Naive thymus-derived CD8-positive, alpha-beta T cell (primary cell): Measurements from ENCODE around the gene KCNK4. TPM values are rescaled to one million over a fixed set of nuclear protein-coding genes. Genes with fewer than 3 reads are reported as not detected.
A peak's percentile ranks its signal among the peaks of the same experiment; 100 is the strongest.
"Not testable (repeated sequence)": the region's sequence is repeated elsewhere in the genome, so short reads cannot be mapped to it uniquely, and the experiment has no call there.

Experiments
- ATAC-seq, 2 donors: fragments of 150-1000 bp; cut with Tn5 transposase in 1 of 2; sonication (Bioruptor Pico), chemical (Tn5 transposase) in 1 of 2; 1 replicate in 1 of 2; 2 replicates in 1 of 2; pipeline ENCODE4 v1.10.0; 2021; ENCODE audit warnings: mild to moderate bottlenecking in 2 of 2, moderate library complexity in 2 of 2
- POLR2A ChIA-PET: fragments of 350-600 bp; sonication (Branson Sonifier 250); formaldehyde crosslinking; loops from one replicate; lab custom pipeline; 2021; ENCODE audit warnings: antibody characterized with exemption; lab: Charles Lee
- DNase-seq, 10 donors: peaks; one replicate each; pipeline versions ENCODE4 v3.0.0 to v3.0.0-alpha.2; 2020 to 2022
- H3K27ac Mint-ChIP-seq, 10 donors: one replicate each; pipeline ENCODE4 v1.8.0; 2020 to 2022; ENCODE audit warnings: mild to moderate bottlenecking in 10 of 10, mixed read lengths in 10 of 10, moderate library complexity in 4 of 10, inconsistent platforms in 1 of 10
- H3K27me3 Mint-ChIP-seq, 5 donors: one replicate each; pipeline ENCODE4 v1.8.0; 2021 to 2022; ENCODE audit warnings: mixed read lengths in 5 of 5
- H3K36me3 Mint-ChIP-seq, 3 donors: one replicate each; pipeline ENCODE4 v1.8.0; 2020 to 2022; ENCODE audit warnings: mixed read lengths in 3 of 3, mild to moderate bottlenecking in 2 of 3, inconsistent platforms in 1 of 3
- H3K4me1 Mint-ChIP-seq, 4 donors: one replicate each; pipeline ENCODE4 v1.8.0; 2021 to 2022; ENCODE audit warnings: mixed read lengths in 4 of 4
- H3K4me3 Mint-ChIP-seq, 10 donors: one replicate each; pipeline ENCODE4 v1.8.0; 2020 to 2022; ENCODE audit warnings: mild to moderate bottlenecking in 10 of 10, mixed read lengths in 10 of 10, moderate library complexity in 6 of 10, inconsistent platforms in 1 of 10
- H3K9me3 Mint-ChIP-seq, 9 donors: one replicate each; pipeline ENCODE4 v1.8.0; 2020 to 2022; ENCODE audit warnings: mixed read lengths in 9 of 9, mild to moderate bottlenecking in 3 of 9, inconsistent platforms in 1 of 9, moderate library complexity in 1 of 9
- polyA plus RNA-seq, 3 donors: library from polyadenylated mRNA; unstranded; fragments of 300-500 nt; fragmentation: Illumina TruSeq; gene quantifications; one replicate each; pipeline ENCODE4 v1.2.3, GENCODE V29; 2021
- total RNA-seq, 8 experiments: library from RNA in 2 of 8; stranded (reverse) in 2 of 8; gene quantifications; one replicate each; pipeline ENCODE4 v1.2.3 and lab custom pipeline; 2021 to 2026

KCNK4 gene
- total RNA-seq (not detected), polyA plus RNA-seq (not detected), total RNA-seq (lab: John Stamatoyannopoulos, UW) (0 to 0.22 (median 0.08) reads per million in 6 experiments)

- H3K4me3 Mint-ChIP-seq: peak within 1 kb of the TSS; percentile 48 to 83 (median 74)
Measured at GRCh38 chr11:64291262-64291751, at the start of gene KCNK4. KCNK4 (plus strand) TSS chr11:64291302; CDS start chr11:64293019, 1,717 bp downstream.

GRCh38 chr11:64241491-64242374, 49.4 kb upstream of the KCNK4 start:
- peaks cover 0 to 15% (median 0%) of the 10 kb centered on the region in 3 donors for H3K36me3 Mint-ChIP-seq
- no peaks in the 10 kb centered on the region for H3K9me3 Mint-ChIP-seq
- H3K27ac Mint-ChIP-seq: peak overlapping the region; percentile 96 to 100 (median 99)
- peaks cover 16 to 48% (median 43%) of the 10 kb centered on the region in 4 donors for H3K4me1 Mint-ChIP-seq
- DNase-seq (peak in 4 of 10 donors; percentile 99 to 100 (median 99)), ATAC-seq (peak; percentile 4 to 13)
- no peaks in the 10 kb centered on the region for H3K27me3 Mint-ChIP-seq
- H3K4me3 Mint-ChIP-seq: peak overlapping the region; percentile 86 to 96 (median 93)
- POLR2A ChIA-PET: interaction anchor here (0.6 to 13.8 kb wide), 17 partner anchors 8 to 1488 kb away, joined by 3 to 176 read pairs (median 11); partner anchors contain the start of genes BAD, CATSPERZ, DNAJC4 and ESRRA

More at GRCh38 chr11:64291262-64291751, at the start of gene KCNK4:
- Mint-ChIP-seq H3K9me3 (no peaks in the 10 kb centered on the region), H3K27ac (peak within 1 kb of the TSS in 3 of 10 donors; percentile 47 to 83 (median 66)), H3K4me1 (peaks cover 5 to 20% (median 16%) of the 10 kb centered on the region in 4 donors), H3K27me3 (peaks cover 17 to 51% (median 34%) of the 10 kb centered on the region in 5 donors), H3K36me3 (no peaks in the 10 kb centered on the region)
- POLR2A ChIA-PET: interaction anchor here (9.9 kb wide), 1 partner anchor 21 kb away, joined by 140 read pairs; no protein-coding TSS in a partner anchor
- DNase-seq (no peak), ATAC-seq (no peak)

GRCh38 chr11:64243236-64243854, 47.8 kb upstream of the KCNK4 start:
- H3K36me3 Mint-ChIP-seq: peaks cover 0 to 3% (median 0%) of the 10 kb centered on the region in 3 donors
- H3K4me1 Mint-ChIP-seq: peaks cover 19 to 56% (median 52%) of the 10 kb centered on the region in 4 donors
- DNase-seq: no peak
- POLR2A ChIA-PET: interaction anchor here (0.7 to 13.8 kb wide), 15 partner anchors 8 to 1402 kb away, joined by 3 to 176 read pairs (median 11); partner anchors contain the start of genes BAD, CATSPERZ, DNAJC4 and ESRRA
- ATAC-seq: no peak
- H3K27ac Mint-ChIP-seq: peak overlapping the region in 8 of 10 donors; percentile 12 to 86 (median 64)
- peak overlapping the region; percentile 42 to 96 (median 63) for H3K4me3 Mint-ChIP-seq
- H3K9me3 Mint-ChIP-seq: no peaks in the 10 kb centered on the region
- no peaks in the 10 kb centered on the region for H3K27me3 Mint-ChIP-seq

GRCh38 chr11:64244107-64244506, 47.0 kb upstream of the KCNK4 start:
- Mint-ChIP-seq H3K27ac (peak overlapping the region in 9 of 10 donors; percentile 11 to 86 (median 52)), H3K4me1 (peaks cover 19 to 54% (median 50%) of the 10 kb centered on the region in 4 donors), H3K9me3 (no peaks in the 10 kb centered on the region), H3K36me3 (peaks cover 0 to 2% (median 0%) of the 10 kb centered on the region in 3 donors), H3K4me3 (peak overlapping the region in 7 of 10 donors; percentile 18 to 96 (median 62)), H3K27me3 (no peaks in the 10 kb centered on the region)
- ATAC-seq (no peak), DNase-seq (no peak)
- POLR2A ChIA-PET: interaction anchor here (0.9 to 13.8 kb wide), 15 partner anchors 8 to 1403 kb away, joined by 3 to 176 read pairs (median 17); partner anchors contain the start of genes BAD, CATSPERZ, DNAJC4 and ESRRA

- H3K36me3 Mint-ChIP-seq: peaks cover 0 to 2% (median 0%) of the 10 kb centered on the region in 3 donors
- peak overlapping the region in 7 of 10 donors; percentile 27 to 93 (median 80) for H3K27ac Mint-ChIP-seq
- DNase-seq (no peak), ATAC-seq (no peak)
- POLR2A ChIA-PET: interaction anchor here (0.6 to 13.8 kb wide), 17 partner anchors 9 to 693 kb away, joined by 3 to 176 read pairs (median 6); partner anchors contain the start of genes BAD, DNAJC4, FERMT3 and GPR137
- peaks cover 19 to 52% (median 50%) of the 10 kb centered on the region in 4 donors for H3K4me1 Mint-ChIP-seq
- H3K9me3 Mint-ChIP-seq: no peaks in the 10 kb centered on the region
- no peaks in the 10 kb centered on the region for H3K27me3 Mint-ChIP-seq
- peak overlapping the region; percentile 44 to 92 (median 86) for H3K4me3 Mint-ChIP-seq
Measured at GRCh38 chr11:64244966-64245365, 46.1 kb upstream of the KCNK4 start.

- ATAC-seq: no peak
- peak in 1 of 10 donors; percentile 52 for DNase-seq
- peak overlapping the region in 9 of 10 donors; percentile 57 to 93 (median 80) for H3K27ac Mint-ChIP-seq
- POLR2A ChIA-PET: interaction anchor here (0.6 to 13.8 kb wide), 16 partner anchors 9 to 694 kb away, joined by 3 to 176 read pairs (median 6); partner anchors contain the start of genes BAD, DNAJC4, FERMT3 and GPR137
- H3K4me1 Mint-ChIP-seq: peaks cover 18 to 49% (median 47%) of the 10 kb centered on the region in 4 donors
- peaks cover 0 to 2% (median 0%) of the 10 kb centered on the region in 3 donors for H3K36me3 Mint-ChIP-seq
- peak overlapping the region; percentile 79 to 92 (median 88) for H3K4me3 Mint-ChIP-seq
- no peaks in the 10 kb centered on the region for H3K27me3 Mint-ChIP-seq
- H3K9me3 Mint-ChIP-seq: no peaks in the 10 kb centered on the region
Measured at GRCh38 chr11:64245401-64245796, 45.7 kb upstream of the KCNK4 start.

- Mint-ChIP-seq H3K36me3 (peaks cover 0 to 2% (median 0%) of the 10 kb centered on the region in 3 donors), H3K27me3 (no peaks in the 10 kb centered on the region), H3K4me1 (peaks cover 16 to 49% (median 46%) of the 10 kb centered on the region in 4 donors), H3K9me3 (no peaks in the 10 kb centered on the region), H3K4me3 (peak overlapping the region; percentile 79 to 92 (median 88)), H3K27ac (peak overlapping the region in 9 of 10 donors; percentile 28 to 93 (median 83))
- POLR2A ChIA-PET: interaction anchor here (0.7 to 13.8 kb wide), 20 partner anchors 8 to 1519 kb away, joined by 3 to 176 read pairs (median 4); partner anchors contain the start of genes BAD, COX8A, DNAJC4 and ESRRA
- peak in 1 of 2 donors; percentile 0 for ATAC-seq
- peak in 8 of 10 donors; percentile 27 to 76 (median 44) for DNase-seq
Measured at GRCh38 chr11:64245797-64246620, 45.1 kb upstream of the KCNK4 start.

GRCh38 chr11:64246621-64246870, 44.6 kb upstream of the KCNK4 start:
- Mint-ChIP-seq H3K27ac (peak overlapping the region in 2 of 10 donors; percentile 73 to 89), H3K4me1 (peaks cover 14 to 49% (median 45%) of the 10 kb centered on the region in 4 donors), H3K4me3 (peak overlapping the region in 9 of 10 donors; percentile 78 to 92 (median 88))
- POLR2A ChIA-PET: interaction anchor here (0.7 to 13.8 kb wide), 14 partner anchors 13 to 1520 kb away, joined by 3 to 176 read pairs (median 8); partner anchors contain the start of genes BAD, COX8A, DNAJC4 and ESRRA
- DNase-seq: peak in 2 of 10 donors; percentile 35 to 36
- H3K27me3 Mint-ChIP-seq, H3K9me3 Mint-ChIP-seq, H3K36me3 Mint-ChIP-seq: not testable (repeated sequence)
- ATAC-seq: peak; percentile 24 to 28

GRCh38 chr11:64246871-64247728, 44.0 kb upstream of the KCNK4 start, which contains the start of gene PPP1R14B:
PPP1R14B (minus strand) TSS chr11:64246943; CDS start chr11:64246673, 270 bp downstream.
- POLR2A ChIA-PET: interaction anchor here (0.7 to 13.8 kb wide), 12 partner anchors 10 to 273 kb away, joined by 3 to 176 read pairs (median 16); partner anchors contain the start of genes BAD, COX8A, DNAJC4 and ESRRA
- ATAC-seq (peak; percentile 65 to 69), DNase-seq (peak; percentile 57 to 87 (median 71))
- peaks cover 0 to 2% (median 0%) of the 10 kb centered on the region in 3 donors for H3K36me3 Mint-ChIP-seq
- peak within 1 kb of the TSS; percentile 79 to 92 (median 88) for H3K4me3 Mint-ChIP-seq
- peak within 1 kb of the TSS; percentile 13 to 93 (median 82) for H3K27ac Mint-ChIP-seq
- H3K27me3 Mint-ChIP-seq: no peaks in the 10 kb centered on the region
- peaks cover 18 to 53% (median 48%) of the 10 kb centered on the region in 4 donors for H3K4me1 Mint-ChIP-seq
- no peaks in the 10 kb centered on the region for H3K9me3 Mint-ChIP-seq
